Small intestine (tissue), 7 donors: Measurements from ENCODE around the gene TEX53. TPM values are rescaled to one million over a fixed set of nuclear protein-coding genes. Genes with fewer than 3 reads are reported as not detected.

Source experiments
- DNase-seq, 2 donors: peaks; one replicate each; pipeline versions ENCODE4 v3.0.0 to v3.0.0-alpha.2; 2013
- FAIRE-seq: peaks from 2 replicates; lab custom pipeline; 2012; peaks lifted over from hg19 to GRCh38; lab: Jason Lieb, UNC
- H3K27ac ChIP-seq, 3 donors: one replicate each; pipeline ENCODE4 v1.5.1; 2013; ENCODE audit warnings: low read length in 2 of 3, mild to moderate bottlenecking in 2 of 3, control low read depth in 1 of 3, inconsistent platforms in 1 of 3, low read depth in 1 of 3, moderate library complexity in 1 of 3
- H3K27me3 ChIP-seq, 3 donors: one replicate each; pipeline ENCODE4 v1.6.1; 2013; ENCODE audit warnings: low read length in 3 of 3, inconsistent platforms in 1 of 3; ENCODE audit not compliant: control insufficient read depth in 3 of 3, insufficient read depth in 3 of 3
- H3K36me3 ChIP-seq, 3 donors: one replicate each; pipeline ENCODE4 v1.6.1; 2013; ENCODE audit warnings: low read length in 3 of 3, inconsistent platforms in 1 of 3, low read depth in 1 of 3, mild to moderate bottlenecking in 1 of 3, moderate library complexity in 1 of 3; ENCODE audit not compliant: control insufficient read depth in 3 of 3, insufficient read depth in 2 of 3
- H3K4me1 ChIP-seq, 3 donors: one replicate each; pipeline ENCODE4 v1.6.1; 2013; ENCODE audit warnings: low read length in 2 of 3, inconsistent platforms in 1 of 3, low read depth in 1 of 3, mild to moderate bottlenecking in 1 of 3, moderate library complexity in 1 of 3; ENCODE audit not compliant: control insufficient read depth in 3 of 3, insufficient read depth in 2 of 3
- H3K4me3 ChIP-seq, 3 donors: one replicate each; pipeline ENCODE4 v1.5.1; 2013; ENCODE audit warnings: low read length in 3 of 3, control low read depth in 1 of 3, inconsistent platforms in 1 of 3, low read depth in 1 of 3, mild to moderate bottlenecking in 1 of 3, moderate library complexity in 1 of 3
- H3K9me3 ChIP-seq, 2 donors: one replicate each; pipeline ENCODE4 v1.6.1; 2013; ENCODE audit warnings: low read depth in 1 of 2, low read length in 1 of 2; ENCODE audit not compliant: control insufficient read depth in 2 of 2, insufficient read depth in 1 of 2
- WGBS, 3 donors: extraction: QIAGEN DNeasy Blood & Tissue Kit; methylation state at CpG; one replicate each; pipeline ENCODE4 v1.1.7; 2013; 5-methylcytosine and 5-hydroxymethylcytosine counted together
- polyA plus RNA-seq, 4 donors: library from polyadenylated mRNA; stranded (reverse) in 3 of 4; unstranded in 1 of 4; fragments of 200-250 nt in 3 of 4; fragments of 120-200 nt in 1 of 4; gene quantifications; one replicate each; pipeline versions ENCODE4 v1.2.1 to v1.2.3, GENCODE V29; 2013
- donor health status: healthy with polysubstance abuse.
- donor health status: control.
- donor health status: control.
- donor health status: Bipolar disorder and iron deficiency.
- donor health status: healthy.

The TEX53 gene
- polyA plus RNA-seq, 4 donors = not detected

GRCh38 chr9:114612272-114612923 lies 45.2 kb downstream of the TEX53 start:
- FAIRE-seq = no peak
- H3K36me3 ChIP-seq = peaks cover 0 to 5% (median 0%) of the 10 kb centered on the region in 3 donors
- peak overlapping the region in 2 of 3 donors; percentile 66 to 88 for H3K4me3 ChIP-seq
- H3K9me3 ChIP-seq = no peaks in the 10 kb centered on the region
- peak overlapping the region in 2 of 3 donors; percentile 73 to 90 for H3K27ac ChIP-seq
- 35 to 43% (median 39%) methylated on average over 4 of the region's 4 CpGs for WGBS, 3 donors
- no peaks in the 10 kb centered on the region for H3K27me3 ChIP-seq
- peaks cover 3 to 10% (median 4%) of the 10 kb centered on the region in 3 donors for H3K4me1 ChIP-seq
- no peak for DNase-seq

GRCh38 chr9:114611516-114612271 lies 45.9 kb downstream of the TEX53 start:
- H3K27me3 ChIP-seq = no peaks in the 10 kb centered on the region
- peak overlapping the region; percentile 66 to 88 (median 76) for H3K4me3 ChIP-seq
- DNase-seq (peak; percentile 54 to 85), FAIRE-seq (no peak)
- no peaks in the 10 kb centered on the region for H3K36me3 ChIP-seq
- WGBS, 3 donors = 3 to 6% (median 3%) methylated on average over 33 to 58 of the region's 58 CpGs
- peaks cover 3 to 10% (median 4%) of the 10 kb centered on the region in 3 donors for H3K4me1 ChIP-seq
- H3K9me3 ChIP-seq = no peaks in the 10 kb centered on the region
- peak overlapping the region; percentile 28 to 90 (median 73) for H3K27ac ChIP-seq

GRCh38 chr9:114608525-114608796 lies 49.1 kb downstream of the TEX53 start:
- Histone ChIP-seq H3K27me3 (no peaks in the 10 kb centered on the region), H3K36me3 (no peaks in the 10 kb centered on the region), H3K27ac (no peak overlapping the region), H3K4me3 (no peak overlapping the region), H3K9me3 (no peaks in the 10 kb centered on the region), H3K4me1 (peaks cover 3 to 10% (median 4%) of the 10 kb centered on the region in 3 donors)
- 81 to 91% (median 88%) methylated on average over 2 of the region's 2 CpGs for WGBS, 3 donors
- no peak for FAIRE-seq
- DNase-seq = no peak

GRCh38 chr9:114607671-114608524 lies 49.7 kb downstream of the TEX53 start:
- H3K4me1 ChIP-seq = peaks cover 3 to 10% (median 4%) of the 10 kb centered on the region in 3 donors
- no peaks in the 10 kb centered on the region for H3K27me3 ChIP-seq
- H3K36me3 ChIP-seq = no peaks in the 10 kb centered on the region
- DNase-seq (no peak), FAIRE-seq (no peak)
- H3K27ac ChIP-seq = no peak overlapping the region
- 85 to 88% (median 87%) methylated on average over 6 of the region's 6 CpGs for WGBS, 3 donors
- H3K4me3 ChIP-seq = no peak overlapping the region
- no peaks in the 10 kb centered on the region for H3K9me3 ChIP-seq

GRCh38 chr9:114606597-114607207 lies 50.9 kb downstream of the TEX53 start:
- no peaks in the 10 kb centered on the region for H3K4me1 ChIP-seq
- no peaks in the 10 kb centered on the region for H3K27me3 ChIP-seq
- no peak overlapping the region for H3K4me3 ChIP-seq
- H3K36me3 ChIP-seq = no peaks in the 10 kb centered on the region
- FAIRE-seq = no peak
- no peak overlapping the region for H3K27ac ChIP-seq
- no peak for DNase-seq
- H3K9me3 ChIP-seq = peaks cover 0 to 4% of the 10 kb centered on the region in 2 donors

Other genes starting within 250 kb of the TEX53 start
- gene WHRN, start 152.3 kb downstream of the TEX53 start, polyA plus RNA-seq = 10 to 100 TPM in 1 of 4 donors, 1 to 10 TPM in 3; 2.7 to 12.9 (median 7.9) TPM
- 100 to 1,000 TPM in 2 of 4 donors, 10 to 100 TPM in 2; 89.7 to 148 (median 97.6) TPM for gene ATP6V1G1, start 70.0 kb downstream of the TEX53 start, polyA plus RNA-seq
- 1 to 10 TPM; 1.4 to 5.6 (median 3.5) TPM for gene TMEM268, start 46.5 kb downstream of the TEX53 start, polyA plus RNA-seq
- not detected for gene TEX48, start 24.4 kb upstream of the TEX53 start, polyA plus RNA-seq
- gene TNFSF15, start 148.2 kb upstream of the TEX53 start, polyA plus RNA-seq = 10 to 100 TPM in 2 of 4 donors, 1 to 10 TPM in 1, under 1 TPM in 1; 0.79 to 13.2 (median 8.9) TPM